ENCODE data around the gene ATP4A.
A peak's percentile ranks its signal among the peaks of the same experiment; 100 is the strongest.
"Not testable (repeated sequence)": the region's sequence is repeated elsewhere in the genome, so short reads cannot be mapped to it uniquely, and the experiment has no call there.

Gene ATP4A

DNA sequence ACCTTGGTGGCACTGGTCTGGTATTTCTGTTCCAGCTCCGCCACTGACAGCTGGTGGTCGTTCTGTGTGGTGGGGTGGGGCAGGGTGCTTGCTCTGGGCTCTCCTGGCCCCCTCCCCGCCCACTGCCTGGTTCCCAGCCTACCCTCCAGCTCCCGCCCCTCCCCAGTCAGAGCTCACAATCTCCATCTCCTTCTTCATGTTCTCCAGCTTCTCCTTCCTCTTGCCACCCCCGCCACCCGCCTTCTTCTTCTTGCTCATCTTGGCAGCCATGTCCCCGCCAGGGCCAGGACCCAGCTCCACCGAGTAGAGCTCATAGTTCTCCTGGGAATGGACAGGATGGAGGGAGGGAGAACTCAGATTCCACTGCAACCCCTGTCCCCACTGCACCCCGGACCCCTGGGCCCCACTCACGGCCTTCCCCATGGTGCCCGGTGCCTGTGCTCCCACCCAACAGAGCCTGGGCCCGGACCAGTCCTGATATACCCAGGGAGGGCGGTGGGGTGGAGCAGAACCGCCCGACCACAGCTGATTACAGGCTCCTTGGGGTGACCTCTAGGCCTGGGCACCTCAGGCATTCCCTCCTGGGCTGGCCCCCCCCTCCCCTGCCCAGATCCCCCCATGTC is at the start of gene ATP4A:
ATP4A (minus strand) TSS at position 452 of the 623 bp plus-strand sequence; CDS start at position 423, 29 bp downstream.
- DNase-seq (ENCODE audit: low spot score): no peak

GRCh38 chr19:35612559-35613321 is 49.3 kb upstream of the ATP4A start, which contains the start of gene HAUS5:
TSS of gene HAUS5 (plus strand) at chr19:35612735. CDS start at chr19:35612795, 60 bp downstream.
- peak; percentile 97 for DNase-seq (ENCODE audit: low spot score)

GRCh38 chr19:35612224-35612558 is 48.7 kb upstream of the ATP4A start:
- DNase-seq (ENCODE audit: low spot score): no peak

DNA sequence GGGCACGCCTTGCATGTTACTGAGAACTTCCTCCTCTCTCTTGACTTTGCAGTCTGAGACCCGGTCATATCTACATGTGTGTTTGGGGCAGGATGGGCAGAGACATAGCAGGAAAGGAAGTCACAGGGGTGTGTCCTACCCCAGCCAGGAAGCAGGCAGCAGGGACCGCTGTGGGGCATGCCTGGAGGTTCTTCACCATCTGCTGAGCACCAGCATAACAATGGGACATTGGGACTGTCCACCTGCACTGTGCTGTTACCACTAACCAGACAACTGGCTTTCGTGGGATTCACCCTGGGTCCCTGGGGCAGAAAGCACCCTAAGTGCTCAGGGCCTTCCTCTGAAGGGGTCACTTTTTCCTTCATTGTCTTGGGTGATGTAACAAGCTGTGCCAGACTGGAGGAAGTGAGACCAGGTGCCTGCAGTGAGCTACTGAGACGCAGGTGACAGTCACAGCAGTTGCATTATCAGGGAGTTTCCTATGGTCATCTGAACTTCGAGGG is 46.4 kb upstream of the ATP4A start:
- DNase-seq (ENCODE audit: low spot score): no peak

GRCh38 chr19:35608251-35608650 is 44.8 kb upstream of the ATP4A start:
- no peak for DNase-seq (ENCODE audit: low spot score)

DNA sequence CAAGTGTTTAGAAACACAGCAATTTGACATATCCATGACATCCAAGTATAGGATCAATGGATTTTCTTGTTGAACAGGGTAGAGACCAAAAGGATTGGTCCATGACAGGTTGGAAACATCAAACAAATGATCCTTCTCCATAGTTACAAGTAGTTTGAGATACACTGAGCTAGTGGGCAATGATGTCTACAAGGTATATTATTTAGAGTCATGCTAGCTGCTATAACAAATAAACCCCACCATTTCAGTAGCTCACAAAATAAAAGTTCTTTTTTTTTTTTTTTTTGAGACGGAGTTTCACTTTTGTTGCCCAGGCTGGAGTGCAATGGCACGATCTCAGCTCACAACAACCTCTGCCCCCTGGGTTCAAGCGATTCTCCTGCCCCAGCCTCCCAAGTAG is 44.2 kb upstream of the ATP4A start:
- DNase-seq (ENCODE audit: low spot score): no peak

- DNase-seq (ENCODE audit: low spot score): not testable (repeated sequence)
These were observed 43.7 kb upstream of the ATP4A start for GRCh38 chr19:35607170-35607569.

- not testable (repeated sequence) for DNase-seq (ENCODE audit: low spot score)
These were observed 41.0 kb upstream of the ATP4A start for GRCh38 chr19:35604436-35604835.

DNA sequence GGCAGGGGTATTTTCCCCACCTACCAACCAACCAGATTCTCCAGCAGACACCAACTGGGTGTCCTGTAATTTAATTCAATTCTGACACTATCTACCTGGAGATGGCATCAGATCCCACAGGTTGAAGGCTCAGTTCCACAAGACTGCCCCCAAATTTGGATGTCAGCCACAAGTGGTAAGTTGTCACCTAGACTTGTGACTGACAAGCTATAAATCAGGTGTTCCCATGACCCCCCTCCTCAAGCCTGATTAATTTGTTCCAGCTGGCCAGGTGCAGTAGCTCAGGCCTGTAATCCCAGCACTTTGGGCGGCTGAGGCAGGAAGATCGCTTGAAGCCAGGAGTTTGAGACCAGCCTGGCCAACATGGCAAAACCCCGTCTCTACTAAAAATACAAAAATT is 38.5 kb upstream of the ATP4A start:
- no peak for DNase-seq (ENCODE audit: low spot score)

GRCh38 chr19:35596366-35596999 is 33.0 kb upstream of the ATP4A start:
- DNase-seq (ENCODE audit: low spot score): peak; percentile 27

DNA sequence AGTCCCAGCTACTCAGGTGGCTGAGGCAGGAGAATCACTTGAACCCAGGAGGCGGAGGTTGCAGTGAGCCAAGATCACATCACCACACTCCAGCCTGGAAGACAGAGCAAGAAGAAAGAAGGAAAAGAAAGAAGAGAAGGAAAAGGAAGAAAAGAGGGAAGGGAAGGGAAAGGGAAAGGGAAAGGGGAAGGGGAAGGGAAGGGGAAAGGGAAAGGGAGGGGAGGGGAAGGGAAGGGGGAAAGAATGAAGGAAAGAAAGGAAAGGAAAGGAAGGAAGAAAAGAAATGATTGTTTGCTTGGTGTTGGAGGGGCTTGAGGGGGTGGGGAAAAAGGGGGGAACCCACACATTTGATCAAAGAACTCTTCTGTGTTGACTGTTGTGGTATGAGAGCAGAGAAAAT is 32.5 kb upstream of the ATP4A start:
- DNase-seq (ENCODE audit: low spot score): no peak

DNA sequence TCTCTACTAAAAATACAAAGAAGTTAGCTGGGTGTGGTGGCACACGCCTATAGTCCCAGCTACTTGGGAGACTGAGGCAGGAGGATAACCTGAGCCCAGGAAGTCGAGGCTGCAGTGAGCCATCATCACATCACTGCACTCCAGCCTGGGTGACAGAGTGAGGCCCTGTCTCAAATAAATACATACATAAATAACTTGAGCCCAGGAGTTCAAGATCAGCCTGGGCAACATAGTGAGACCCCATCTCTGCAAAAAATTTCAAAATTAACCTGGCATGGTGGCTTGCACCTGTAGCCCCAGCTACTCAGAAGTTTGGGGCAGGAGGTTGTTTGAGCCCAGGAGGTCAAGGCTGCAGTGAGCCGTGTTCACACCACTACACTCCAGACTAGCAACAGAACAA is 31.6 kb upstream of the ATP4A start:
- DNase-seq (ENCODE audit: low spot score): not testable (repeated sequence)

- DNase-seq (ENCODE audit: low spot score): peak; percentile 43
These were observed 28.8 kb upstream of the ATP4A start for GRCh38 chr19:35592226-35592625.

- DNase-seq (ENCODE audit: low spot score): no peak
These were observed 27.4 kb upstream of the ATP4A start for GRCh38 chr19:35590875-35591274.

DNA sequence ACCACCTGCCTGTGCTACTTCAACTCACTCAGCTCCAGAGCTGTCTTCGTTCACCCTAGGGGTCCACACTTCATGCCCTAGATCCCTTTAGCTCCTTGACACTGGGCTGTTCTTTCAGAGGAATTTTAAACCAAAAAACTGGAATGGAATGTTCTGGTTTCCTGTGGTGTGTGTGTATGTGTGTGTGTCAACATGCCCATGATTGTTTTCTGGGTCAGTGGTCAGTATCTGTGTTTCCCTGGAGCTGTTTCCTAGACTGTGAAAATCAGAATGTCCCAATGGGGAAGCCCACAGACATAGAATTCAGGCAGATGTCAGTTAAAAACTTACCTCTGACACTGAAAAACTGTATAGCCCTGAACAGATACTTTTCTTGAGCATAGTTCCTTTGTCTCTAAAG is 23.9 kb upstream of the ATP4A start:
- DNase-seq (ENCODE audit: low spot score): no peak

DNA sequence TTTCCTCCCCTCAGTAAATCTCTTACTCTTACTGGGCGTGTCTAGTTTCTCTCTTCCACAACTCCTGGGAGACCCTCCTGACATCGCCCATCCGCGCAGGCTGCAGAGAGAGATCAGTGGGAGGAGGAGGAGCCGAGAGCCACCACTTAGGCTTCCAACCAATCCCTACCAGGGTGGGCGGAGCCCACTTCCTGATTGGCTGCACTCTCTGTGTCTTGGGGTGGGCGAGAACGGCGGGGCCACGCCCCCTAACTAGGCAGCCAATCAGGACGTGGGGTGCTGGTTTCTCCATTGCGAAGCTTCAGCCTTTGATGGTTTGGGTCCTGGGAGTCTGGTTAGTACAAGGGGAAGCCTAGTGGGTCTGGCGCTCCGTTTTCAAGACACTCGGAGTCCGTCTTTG is 22.4 kb upstream of the ATP4A start, which contains the start of gene PMIS2:
PMIS2 (plus strand) TSS at position 326 of the 400 bp plus-strand sequence. CDS start 87 bp downstream, outside the sequence.
- no peak for DNase-seq (ENCODE audit: low spot score)

DNA sequence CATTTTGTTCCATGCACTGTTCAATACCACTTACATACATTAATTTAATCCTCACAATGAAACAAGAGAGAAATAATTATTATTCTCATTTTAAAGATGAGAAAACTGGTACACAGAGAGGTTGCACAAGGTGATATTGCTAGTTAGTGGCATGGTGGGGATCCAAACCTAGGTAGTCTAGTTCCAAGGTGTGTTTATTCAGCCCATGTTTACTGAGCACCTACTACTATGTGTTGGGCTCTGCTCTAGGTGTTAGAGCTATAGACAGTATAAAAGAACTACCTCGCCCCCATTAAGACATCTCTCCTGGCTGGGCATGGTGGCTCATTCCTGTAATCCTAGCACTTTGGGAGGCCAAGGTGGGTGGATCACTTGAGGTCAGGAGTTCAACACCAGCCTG is 19.3 kb upstream of the ATP4A start:
- DNase-seq (ENCODE audit: low spot score): no peak

DNA sequence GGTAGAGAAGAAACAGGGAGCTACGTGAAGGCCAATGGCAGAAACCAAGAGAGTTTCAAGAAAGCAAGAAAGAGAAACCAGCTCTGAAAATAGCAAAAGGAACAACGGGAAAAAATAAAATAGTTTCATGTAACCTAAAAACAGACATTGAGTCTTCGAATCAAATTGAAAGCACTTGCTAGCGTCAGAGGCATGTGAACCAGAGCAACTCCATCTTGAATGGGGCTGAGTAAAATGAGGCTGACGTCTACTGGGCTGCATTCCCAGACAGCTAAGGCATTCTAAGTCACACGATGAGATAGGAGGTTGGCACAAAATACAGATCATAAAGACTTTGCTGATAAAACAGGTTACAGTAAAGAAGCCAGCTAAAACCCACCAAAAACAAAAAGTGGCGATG is 15.2 kb upstream of the ATP4A start:
- no peak for DNase-seq (ENCODE audit: low spot score)

GRCh38 chr19:35577918-35578317 is 14.5 kb upstream of the ATP4A start:
- DNase-seq (ENCODE audit: low spot score): no peak

DNA sequence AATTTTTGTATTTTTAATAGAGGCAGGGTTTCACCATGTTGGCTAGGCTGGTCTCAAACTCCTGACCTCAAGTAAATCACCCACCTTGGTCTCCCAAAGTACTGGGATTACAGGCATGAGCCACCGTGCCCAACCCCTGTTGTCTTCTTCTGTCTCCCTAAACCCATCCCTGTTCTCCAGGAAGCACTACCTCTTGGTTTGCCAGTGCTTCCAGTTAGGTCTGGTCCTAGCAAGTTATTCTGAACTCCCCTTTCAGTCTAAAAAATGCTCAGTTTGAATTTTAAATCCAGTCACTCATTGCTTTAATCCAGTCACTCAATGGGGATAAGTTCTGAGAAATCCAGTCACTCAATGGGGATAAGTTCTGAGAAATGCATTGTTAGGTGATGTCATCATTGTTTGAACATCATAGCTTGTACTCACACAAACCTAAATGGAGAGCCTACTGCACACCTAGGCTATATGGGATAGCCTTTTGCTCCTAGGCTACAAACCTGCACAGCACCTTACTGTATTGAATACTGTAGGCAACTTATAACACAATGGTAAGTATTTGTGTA is 8.0 kb upstream of the ATP4A start:
- DNase-seq (ENCODE audit: low spot score): no peak

DNA sequence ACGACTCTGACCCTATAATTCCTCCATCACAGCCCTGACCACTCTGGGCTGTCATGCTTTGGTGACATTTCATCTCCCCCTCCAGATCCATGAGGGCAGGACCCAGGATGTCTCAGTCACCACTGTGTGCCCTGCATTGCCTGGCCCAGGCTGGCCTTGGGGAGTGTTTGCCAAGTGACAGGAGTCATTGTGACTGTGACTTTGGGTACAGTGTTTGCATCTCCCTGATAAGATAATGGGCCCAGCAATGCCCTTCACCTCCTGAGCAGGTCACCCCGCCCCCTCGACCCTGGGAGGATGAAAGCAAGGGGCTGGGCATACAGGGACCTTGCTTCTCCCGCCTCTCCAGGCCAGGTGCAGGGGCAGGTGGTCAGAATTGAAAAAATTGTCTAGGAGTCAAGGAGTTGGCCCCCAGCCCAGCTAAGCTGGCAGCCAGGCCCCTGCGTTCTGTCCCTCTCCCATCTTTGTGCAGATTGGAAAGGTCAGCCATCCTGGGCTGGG is 5.9 kb upstream of the ATP4A start:
- DNase-seq (ENCODE audit: low spot score): no peak

GRCh38 chr19:35566738-35567137 is 3.3 kb upstream of the ATP4A start:
- no peak for DNase-seq (ENCODE audit: low spot score)

All from AG08396 (cell line).